CD4-positive, alpha-beta T cell treated with Interleukin-6 for 4 hours (primary cell): ENCODE measurements around the gene GRIK1.

Source experiments
- DNase-seq: peaks from one replicate; pipeline ENCODE4 v3.0.0-alpha.2; 2020; ENCODE audit warnings: mixed read lengths

Gene GRIK1

DNA sequence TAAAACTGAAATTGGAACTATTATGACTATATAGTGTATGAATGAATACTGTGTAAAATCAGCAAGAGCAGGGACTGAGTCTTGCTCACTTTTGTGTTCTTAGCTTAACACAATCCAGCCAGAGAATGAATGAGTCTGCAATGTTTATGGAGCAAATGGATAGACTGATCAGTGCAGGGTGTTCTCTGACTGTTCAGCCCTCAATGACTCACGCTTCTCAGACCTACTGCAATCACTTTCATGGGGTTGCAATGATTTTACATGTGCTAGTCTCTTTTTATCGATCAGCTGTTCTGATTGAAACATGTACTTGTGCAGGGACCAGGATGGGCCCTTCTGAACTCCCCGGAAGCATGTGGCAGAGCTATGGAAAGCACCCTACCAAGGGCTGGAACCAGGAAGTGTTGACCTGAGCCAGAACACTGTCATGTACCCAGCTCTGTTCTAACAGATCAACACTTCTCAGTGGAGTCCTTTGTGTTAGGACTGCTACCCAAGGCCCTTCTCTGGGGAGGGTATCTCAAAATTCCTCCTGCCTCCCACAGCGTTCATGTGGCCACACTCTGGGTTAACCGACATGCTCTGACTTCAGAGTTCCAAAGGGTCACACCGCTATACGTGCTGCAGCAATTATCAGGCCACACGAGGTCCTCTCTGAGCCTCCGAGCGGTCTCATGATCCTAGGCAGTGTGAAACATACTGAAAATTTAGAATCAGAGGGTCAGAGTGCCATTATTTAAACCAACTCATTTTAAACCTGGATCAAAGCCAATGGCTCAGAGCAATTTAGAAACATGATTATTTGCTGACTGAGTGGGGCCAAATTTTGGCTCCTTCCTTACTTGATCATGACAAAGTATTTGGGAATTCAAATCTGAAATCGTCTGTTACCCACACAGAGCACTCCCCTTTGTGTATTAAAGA lies 35.2 kb downstream of the GRIK1 start:
- no peak for DNase-seq

- DNase-seq, result no peak
Observed at GRCh38 chr21:29896884-29897283, 42.9 kb downstream of the GRIK1 start.

DNA sequence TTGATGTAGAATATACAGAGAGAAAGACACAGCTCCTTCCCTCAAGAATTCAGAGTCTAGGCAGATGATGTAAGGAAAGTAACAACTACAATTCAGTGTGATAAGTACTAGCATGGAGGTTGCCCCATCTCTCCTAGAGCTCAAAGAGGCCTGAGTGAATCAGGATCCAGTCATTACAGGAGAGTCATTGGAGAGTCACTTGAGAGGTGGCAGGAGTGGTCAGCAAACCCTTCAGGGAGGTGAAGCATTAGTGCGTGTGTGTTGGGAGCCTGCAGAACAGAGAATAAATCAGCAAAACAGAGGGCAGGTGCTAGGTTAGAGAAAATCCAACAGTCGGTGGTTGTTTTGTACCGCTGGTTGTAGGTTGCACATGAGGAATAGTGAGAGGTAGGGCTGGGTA lies 46.1 kb downstream of the GRIK1 start:
- no peak for DNase-seq

DNA sequence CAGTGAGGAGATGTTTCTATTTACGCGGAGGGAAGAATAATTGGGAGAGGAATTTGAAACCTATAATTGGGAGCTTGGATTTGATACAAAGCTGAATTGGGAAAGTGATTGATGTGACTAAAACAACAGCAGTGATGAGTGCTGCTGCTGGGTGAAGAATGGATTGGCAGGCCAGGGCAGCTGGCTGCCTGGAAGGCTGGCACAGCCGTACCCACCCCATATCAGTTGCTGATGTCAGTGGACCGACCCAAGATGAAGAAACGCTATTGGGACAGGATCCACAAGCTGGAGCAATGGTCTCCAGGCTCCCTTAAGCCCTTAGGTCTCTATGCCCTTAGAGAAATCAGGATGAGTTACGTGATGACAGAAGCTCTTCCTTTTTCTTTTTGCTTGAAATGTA lies 47.4 kb downstream of the GRIK1 start:
- no peak for DNase-seq

GRCh38 chr21:29888437-29888836 lies 51.4 kb downstream of the GRIK1 start:
- DNase-seq, result no peak

DNA sequence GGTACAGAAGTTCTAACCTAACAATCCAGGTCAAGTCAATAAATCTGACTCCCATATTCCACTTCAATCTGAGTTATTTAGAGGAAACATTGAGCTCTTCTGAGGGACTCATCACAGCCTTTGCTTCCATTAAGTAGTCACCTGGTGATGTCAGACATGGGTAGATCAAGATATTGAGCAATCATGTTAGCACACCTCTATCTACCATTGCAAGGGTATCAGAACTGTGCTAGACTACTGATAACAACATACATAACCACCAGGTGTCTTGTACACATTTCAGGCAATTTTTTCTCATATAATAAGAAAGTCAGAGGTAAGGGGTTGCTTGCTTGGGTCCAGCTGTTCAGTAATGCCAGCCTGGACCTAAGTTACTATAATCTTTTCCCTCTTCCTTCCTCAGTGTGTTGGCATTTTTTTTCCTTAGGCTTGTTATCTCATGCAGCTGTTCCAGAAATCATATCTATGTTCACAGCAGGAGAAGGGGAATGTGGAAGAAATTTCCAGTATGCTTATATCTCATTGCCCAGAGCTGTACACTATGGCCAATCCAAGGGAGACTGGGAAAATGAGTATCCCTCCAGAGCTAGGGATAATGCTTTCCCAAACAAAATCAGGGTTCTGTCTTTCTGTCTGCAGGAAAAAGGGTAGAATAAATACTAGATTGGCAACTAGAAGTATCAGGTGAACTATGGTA lies 52.3 kb downstream of the GRIK1 start:
- no peak for DNase-seq

GRCh38 chr21:29885491-29885890 lies 54.3 kb downstream of the GRIK1 start:
- DNase-seq, result no peak

- DNase-seq, result no peak
Observed at GRCh38 chr21:29875873-29876272, 63.9 kb downstream of the GRIK1 start.

DNA sequence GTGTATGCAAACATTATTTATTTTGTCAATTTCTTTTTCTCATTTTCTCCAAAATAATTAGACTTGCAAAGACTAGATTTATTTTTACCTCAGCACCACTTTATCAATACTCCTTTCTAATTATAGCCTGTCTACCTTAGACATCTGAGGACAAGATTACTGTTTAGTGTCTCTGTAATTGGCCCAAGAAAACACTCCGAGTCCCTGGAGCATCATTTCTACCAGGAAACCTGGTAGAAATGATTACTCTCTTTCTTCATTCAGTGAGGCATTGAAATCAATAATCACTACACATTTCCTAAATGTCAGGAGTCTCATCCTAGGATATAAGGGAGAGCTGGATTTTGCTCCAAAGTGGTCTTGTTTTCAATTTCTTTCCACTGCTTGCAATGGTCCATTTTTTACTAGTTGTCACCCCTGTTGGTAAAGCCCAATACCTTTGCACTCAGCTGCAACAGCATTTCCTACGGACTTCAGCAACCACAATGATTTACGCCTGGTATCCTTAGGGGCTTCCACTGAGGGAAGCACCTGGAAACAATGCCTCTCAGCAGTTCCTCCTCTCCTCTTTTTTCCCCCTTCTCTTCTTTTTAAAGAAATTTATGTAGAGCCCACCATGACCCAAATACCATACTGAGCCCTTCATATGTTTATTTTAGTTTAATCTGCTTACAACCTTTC lies 64.6 kb downstream of the GRIK1 start:
- DNase-seq, result no peak

GRCh38 chr21:29873908-29874307 lies 65.9 kb downstream of the GRIK1 start:
- DNase-seq, result no peak

GRCh38 chr21:29870814-29871213 lies 69.0 kb downstream of the GRIK1 start:
- DNase-seq, result no peak

- no peak for DNase-seq
Observed at GRCh38 chr21:29867796-29868195, 72.0 kb downstream of the GRIK1 start.

GRCh38 chr21:29860346-29860745 lies 79.5 kb downstream of the GRIK1 start:
- DNase-seq, result no peak

DNA sequence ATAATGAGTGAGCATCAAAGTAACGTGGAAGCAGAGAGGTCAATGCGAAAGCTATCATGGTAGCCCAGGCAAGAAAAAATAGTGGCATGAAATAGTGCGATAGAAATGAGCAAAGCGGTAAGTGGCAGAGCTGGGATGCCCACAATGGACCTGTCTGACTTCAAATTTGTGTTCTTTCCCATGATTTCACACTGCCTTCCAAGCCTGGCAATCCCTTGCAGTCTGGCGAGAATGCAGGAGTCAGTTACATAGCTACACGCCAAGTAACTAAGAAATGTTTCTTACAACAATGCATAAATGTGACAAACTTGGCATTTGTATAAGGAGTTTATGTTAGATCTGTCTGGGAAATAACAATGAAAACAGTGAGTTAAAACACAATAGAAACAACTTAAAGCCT lies 82.6 kb downstream of the GRIK1 start:
- DNase-seq, result no peak

- no peak for DNase-seq
Observed at GRCh38 chr21:29854795-29855194, 85.0 kb downstream of the GRIK1 start.

DNA sequence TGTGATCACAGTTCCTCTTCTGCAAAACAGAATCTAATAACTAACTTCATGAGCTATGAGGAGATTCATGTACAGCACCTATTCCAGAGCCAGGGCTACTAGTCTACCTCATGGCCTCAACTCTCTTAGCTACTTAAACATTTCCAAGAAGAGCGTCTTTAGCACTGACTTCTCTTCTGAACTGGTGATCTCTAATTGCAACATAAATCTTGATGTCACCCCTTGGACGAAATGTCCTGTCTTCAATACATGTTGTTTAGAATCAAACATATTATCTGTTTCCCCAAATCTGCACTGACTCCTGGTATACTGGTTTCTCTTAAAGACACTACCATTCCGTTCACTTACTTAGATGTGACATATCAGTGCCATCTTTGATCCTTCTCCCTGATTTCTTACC lies 88.2 kb downstream of the GRIK1 start:
- DNase-seq, result no peak

GRCh38 chr21:29849735-29850176 lies 90.0 kb downstream of the GRIK1 start:
- peak; percentile 32 for DNase-seq

- no peak for DNase-seq
Observed at GRCh38 chr21:29843804-29844203, 96.0 kb downstream of the GRIK1 start.

- no peak for DNase-seq
Observed at GRCh38 chr21:29834617-29835016, 105.2 kb downstream of the GRIK1 start.

DNA sequence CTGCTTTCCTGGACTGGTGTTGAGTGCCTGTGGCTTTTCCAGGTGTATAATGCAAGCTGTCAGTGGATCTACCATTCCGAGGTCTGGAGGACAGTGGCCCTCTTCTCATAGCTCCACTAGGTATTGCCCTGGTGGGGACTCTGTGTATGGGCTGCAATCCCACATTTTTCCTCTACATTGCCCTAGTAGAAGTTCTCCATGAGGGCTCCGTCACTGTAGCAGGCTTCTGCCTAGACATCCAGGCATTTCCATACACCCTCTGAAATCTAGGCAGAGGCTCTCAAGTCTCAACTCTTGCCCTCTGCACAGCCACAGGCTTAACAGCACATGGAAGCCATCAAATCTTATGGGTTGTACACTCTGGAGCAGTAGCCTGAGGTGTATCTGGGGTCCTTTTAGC lies 107.6 kb downstream of the GRIK1 start:
- no peak for DNase-seq

DNA sequence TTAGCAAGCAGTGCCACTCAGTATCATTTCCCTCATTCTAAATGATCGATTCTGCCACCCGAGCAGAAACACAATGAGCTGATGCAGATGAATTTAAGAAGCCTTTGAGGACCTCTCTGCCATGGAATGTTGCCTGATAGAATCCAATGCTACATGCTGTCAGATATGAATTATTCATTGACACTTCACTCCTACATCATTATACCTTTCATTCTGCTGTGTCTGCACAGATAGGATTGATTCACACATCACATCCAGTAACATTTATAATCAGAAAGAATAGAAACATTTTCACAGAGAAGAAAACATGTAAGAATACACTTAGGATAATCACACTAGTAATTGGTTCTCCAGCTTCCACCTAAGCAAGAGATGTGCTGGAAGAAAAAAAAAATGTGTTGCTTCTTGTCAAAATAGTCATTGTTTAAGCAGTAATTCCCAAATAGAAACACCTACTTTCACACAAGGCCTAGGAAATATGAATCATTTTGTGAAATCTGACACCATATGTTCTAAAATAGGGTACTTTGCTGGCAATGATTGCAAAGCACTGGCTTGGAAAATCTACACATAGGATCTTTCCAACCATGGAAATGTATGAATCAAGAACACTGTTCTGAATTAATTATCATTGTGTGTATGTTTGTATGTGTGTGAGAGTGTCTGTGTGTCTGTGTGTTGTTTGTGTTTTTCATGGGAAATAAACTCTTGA lies 110.1 kb downstream of the GRIK1 start:
- no peak for DNase-seq

- no peak for DNase-seq
Observed at GRCh38 chr21:29827647-29828046, 112.1 kb downstream of the GRIK1 start.

DNA sequence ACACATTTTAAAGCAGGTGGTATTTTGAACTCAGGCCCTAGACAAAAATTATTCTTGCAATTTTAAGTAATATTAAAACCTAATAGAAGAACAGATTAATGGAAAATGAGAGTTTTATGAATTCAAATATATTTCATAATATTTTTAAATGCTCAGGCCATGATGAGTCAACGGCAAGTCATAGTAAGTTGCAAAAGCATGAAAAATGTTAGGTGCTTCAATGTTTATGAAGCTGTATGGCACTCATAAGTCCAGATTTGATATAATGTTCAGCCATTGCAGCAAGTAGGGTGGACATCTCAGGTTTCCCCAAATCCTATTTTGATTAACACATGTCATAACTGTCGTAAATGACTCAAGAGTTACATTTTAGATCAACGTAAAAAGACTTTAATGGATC lies 112.6 kb downstream of the GRIK1 start:
- no peak for DNase-seq
